HG03342 (cell line): ENCODE results near the gene CDH16.

ENCODE experiments used
- ATAC-seq: cut with Tn5 transposase; IDR thresholded peaks from one replicate; pipeline ENCODE4 v1.9.1; 2021; ENCODE audit warnings: mild to moderate bottlenecking, moderate library complexity; ENCODE audit not compliant: unreplicated experiment

CDH16 gene

GRCh38 chr16:66928702-66929388 lies 10.2 kb upstream of the CDH16 start:
- ATAC-seq: no peak

- ATAC-seq: no peak
Measured at GRCh38 chr16:66927918-66928649, 9.4 kb upstream of the CDH16 start.

- ATAC-seq: no peak
Measured at GRCh38 chr16:66926961-66927436, 8.3 kb upstream of the CDH16 start.

DNA sequence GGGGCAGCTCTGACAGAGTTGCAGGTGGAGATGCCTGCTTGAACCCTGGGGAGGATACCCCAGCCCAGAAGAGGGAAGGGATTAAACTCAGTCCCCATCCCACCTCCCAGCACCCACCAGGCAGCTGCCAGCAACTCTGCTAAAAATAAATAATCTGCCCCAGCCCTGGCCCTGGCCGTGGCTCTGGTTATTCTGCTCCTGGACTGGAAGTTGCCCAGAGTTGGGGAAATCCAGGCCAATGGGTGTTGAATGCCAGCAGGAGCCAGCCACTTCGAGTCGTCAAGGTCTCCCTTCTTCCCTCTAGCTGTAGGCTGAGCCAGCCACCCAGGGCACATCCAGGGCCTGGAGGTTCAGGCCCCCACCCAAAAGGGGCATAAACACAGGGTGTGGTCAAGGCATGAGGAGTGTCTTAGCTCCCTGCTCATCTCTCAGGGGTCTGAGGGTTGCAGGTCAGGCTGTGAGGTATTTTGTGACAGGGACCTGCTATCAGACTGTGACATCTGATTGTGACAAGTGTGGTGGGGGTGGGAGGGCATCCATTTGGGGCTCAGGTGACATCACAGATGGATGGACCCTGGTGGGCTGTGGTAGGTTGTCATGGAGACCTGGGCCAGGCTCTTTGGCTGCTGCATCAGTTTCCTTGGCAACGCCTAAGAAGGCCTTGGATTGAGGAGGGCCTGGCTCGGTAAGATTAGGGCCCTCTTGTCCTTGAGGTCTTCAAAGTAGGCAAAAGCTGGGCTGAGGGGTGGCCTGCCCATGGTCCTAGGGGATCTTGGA lies 7.7 kb upstream of the CDH16 start:
- ATAC-seq: no peak

- ATAC-seq: no peak
Measured at GRCh38 chr16:66925322-66925840, 6.7 kb upstream of the CDH16 start, which contains the start of gene RRAD. RRAD (minus strand) TSS chr16:66925535; CDS start chr16:66925179, 356 bp downstream.

DNA sequence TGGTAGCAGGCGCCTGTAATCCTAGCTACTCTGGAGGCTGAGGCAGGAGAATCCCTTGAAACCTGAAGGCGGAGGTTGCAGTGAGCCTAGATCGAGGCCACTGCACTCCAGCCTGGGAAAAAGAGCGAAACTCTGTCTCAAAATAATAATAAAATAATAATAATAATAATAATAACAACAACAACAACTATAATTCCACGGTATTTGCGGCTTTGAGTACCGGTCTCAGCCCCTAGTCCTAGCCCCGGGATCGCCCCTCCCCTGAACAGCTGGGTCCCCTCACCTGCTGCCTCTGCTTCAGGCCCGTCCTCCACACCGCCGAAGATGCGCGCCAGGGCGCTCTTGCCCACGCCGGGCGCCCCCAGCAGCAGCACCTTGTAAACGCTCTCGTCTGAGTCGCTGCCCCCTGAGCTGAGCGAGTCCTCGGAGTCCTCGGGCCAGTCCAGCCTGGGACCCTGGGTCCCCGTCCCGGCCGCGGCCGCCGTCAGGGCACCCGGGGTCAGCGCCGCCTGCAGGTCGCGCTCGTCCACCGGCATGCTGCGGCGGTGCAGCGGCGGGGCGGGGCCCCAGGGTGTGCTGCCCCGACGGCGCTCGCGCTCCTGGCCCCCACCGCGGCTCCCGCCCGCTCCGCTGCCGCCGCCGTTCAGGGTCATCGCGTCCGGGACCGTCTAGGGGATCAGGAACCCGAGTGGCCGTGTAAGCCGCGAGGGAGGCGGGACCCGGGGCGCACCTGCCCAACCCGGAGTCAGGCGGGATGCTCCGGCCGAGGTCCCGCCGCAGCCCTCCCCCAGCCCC lies 6.0 kb upstream of the CDH16 start:
- no peak for ATAC-seq

DNA sequence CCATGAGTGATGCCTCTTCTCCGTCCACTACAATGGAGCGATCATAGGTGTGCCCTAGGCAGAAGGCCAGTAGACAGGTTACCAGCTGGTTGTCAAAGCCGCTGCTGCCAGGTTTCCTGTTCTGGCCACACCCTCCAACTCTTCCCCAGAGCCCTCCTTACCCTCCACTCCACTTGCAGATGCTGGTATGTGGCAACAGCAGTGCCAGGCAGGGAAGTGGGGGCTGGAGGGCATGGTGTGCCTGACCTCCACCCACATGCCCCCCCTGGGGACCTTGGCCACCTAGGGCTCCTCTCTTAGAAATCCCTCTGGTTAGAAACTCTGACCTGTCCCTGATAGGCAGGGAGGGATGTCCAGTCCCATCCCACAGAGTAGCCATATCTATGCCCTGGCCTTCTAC lies 5.2 kb upstream of the CDH16 start:
- no peak for ATAC-seq

DNA sequence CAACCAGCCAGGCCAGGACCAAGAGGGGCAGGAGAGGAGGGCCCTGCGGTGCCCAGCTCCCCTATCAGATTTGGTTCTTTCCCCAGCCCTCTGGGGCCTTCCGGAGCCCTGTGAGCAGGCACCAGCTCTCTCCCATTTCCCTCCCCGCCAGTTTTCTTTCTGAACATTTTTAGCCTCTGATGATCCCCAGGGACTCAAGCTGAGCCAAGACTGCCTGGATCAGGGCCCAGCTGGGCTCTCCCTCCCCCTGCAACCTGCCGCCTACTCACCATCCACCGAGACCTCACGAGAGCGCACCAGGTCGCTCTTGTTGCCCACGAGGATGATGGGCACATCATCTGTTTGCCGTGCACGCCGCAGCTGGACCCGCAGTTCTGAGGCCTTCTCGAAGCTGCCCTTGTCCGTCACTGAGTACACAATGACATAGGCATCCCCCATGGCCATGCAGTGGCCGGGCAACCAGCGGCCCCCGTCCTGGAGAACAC lies 4.6 kb upstream of the CDH16 start:
- no peak for ATAC-seq

DNA sequence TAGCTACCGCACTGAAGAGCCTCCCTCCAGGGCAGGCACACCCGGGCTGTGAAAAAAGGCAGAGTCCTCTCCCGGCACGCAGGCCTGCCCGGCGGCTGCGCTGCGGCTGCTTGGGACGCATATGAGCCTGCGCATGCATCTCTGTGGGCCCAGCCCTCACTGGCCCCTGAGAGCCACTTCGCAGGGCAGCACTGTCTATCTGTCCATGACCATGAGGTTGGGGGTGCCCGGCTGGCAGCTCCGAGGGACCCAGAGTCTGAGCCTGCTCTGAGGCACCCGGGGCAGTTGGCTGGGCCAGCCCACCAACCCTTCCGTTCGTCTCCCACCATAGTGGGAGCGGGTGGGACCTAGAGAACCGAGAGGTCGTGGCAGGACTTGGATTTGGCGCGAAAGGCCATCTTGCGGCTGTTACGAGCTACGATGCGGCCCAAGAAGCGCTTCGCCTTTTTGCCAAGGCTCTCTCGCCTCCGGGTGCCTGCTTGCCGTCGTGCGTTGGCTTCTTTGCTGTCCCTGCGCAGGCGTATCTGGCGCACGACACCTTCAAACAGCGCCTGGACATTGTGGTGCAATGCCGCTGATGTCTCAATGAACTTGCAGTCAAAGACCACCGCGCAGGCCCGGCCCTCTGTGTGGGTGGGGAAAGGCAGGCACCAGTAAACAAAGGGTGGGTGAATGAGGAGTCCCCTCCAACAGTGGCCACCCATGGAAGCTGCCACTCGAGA lies 3.2 kb upstream of the CDH16 start:
- ATAC-seq: no peak

DNA sequence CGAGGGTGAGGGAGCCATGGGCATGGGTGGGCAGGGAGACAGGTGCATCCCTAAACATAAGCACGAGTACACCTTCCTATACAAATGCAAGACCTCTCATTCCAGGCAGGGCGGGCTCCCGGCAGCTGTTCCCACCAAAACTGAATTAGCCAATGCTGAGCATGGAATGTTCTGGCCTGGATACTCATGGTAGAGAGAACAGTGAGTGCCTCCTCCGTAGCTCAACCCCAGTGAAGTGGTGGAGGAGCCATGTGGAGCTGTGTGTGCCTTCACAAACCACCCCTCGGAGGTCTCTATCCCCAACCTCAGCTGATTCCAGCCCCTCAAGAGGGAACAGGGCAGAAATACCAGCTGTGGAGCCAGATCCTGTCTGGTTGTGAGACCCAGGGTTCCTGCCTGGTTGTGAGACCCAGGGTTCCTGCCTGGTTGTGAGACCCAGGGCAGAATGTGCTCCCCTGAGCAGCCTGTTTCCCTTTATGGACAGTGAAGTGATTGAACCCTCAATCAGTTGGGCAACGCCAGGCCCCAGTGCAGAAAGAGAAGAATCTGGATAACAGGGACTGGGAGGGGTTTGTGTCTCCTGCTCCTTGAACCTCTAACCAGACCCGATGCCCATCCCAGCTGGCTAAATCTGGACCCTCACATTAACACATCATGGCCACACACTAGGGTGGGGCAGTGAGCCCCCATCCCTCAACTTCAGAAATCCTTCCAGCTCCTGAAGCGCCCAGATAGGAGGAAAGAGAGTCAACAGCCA lies 2.4 kb upstream of the CDH16 start:
- no peak for ATAC-seq

- no peak for ATAC-seq
Measured at GRCh38 chr16:66920299-66920590, 1.6 kb upstream of the CDH16 start.

GRCh38 chr16:66919569-66920298 lies 1.0 kb upstream of the CDH16 start:
- no peak for ATAC-seq

GRCh38 chr16:66918355-66918754 lies 330 bp downstream of the CDH16 start:
- no peak for ATAC-seq

DNA sequence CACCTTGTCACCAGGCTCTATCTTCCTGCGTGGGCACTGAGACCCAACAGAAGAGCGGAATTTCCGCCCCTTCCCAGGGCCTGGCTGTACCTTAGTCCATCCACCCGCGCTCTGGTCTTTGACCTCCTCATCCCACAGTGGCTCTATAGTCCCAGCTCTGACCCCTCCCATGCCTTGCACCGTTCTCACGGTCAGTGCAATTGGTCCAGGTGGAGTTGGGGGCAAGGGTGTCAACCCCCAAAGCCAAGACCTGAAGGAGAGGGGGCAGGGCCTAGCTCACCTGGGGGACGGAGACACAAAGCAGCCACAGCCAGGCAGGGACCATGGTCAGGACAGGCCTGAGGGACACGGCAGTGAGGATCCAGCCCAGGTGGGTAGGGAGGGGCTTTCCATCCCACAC lies 944 bp downstream of the CDH16 start:
- no peak for ATAC-seq

DNA sequence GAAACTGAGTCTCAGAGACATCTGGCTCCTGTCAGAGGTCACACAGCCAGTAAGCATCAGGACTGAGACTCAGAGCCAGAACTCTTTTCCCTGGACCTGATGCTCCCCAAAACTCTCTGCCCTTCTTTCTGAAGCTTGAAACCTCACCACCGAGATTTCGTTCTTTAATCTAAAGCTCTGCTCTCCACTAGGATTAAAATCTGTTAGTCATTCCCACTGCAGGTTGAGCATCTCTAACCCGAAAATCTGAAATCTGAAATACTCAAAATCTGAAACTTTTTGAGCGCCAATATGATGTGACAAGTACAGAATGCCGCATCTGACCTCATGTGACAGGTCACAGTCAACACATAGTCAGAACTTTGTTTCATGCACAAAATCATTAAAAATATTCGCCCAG lies 2.2 kb downstream of the CDH16 start:
- ATAC-seq: no peak

DNA sequence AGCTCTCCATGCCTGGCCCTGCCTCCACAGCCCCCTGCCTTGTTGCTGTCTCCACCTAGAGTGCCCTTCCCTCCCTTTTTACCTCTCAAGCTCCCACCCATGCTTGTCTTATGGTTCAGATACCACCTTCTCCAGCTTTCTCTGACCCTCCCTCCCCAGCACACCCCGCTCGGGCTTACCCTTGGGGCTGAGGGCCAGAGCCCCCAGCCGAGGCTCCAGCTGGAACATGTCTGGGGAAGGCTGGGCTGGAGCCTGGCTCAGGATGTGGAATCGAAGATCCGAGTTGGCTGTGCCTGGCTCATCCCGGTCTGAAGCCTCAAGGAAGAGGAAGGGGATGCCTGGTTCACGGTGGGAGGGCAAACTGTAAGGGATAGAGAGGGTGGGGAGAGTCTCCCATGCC lies 3.6 kb downstream of the CDH16 start:
- no peak for ATAC-seq

- no peak for ATAC-seq
Measured at GRCh38 chr16:66914541-66914940, 4.1 kb downstream of the CDH16 start.

DNA sequence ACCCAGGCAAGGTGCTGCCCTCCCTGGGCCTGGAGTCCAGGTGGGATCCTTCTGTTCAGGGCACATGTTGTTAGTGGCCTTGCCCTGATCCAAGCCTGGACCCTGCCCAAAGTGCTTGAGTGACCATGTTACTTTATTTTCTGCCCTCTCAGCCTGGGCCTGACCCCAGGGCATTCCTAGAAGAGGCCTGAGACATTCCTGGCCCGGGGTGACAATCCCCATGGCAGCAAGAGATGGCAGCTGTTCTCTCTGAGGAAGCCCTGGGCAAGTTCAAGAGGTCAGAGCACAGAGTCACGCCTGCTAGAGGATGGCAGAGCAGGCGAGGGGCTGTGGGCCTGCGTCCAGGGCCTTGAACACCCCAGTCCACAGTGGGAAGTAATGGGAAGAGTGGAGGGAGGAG lies 5.0 kb downstream of the CDH16 start:
- no peak for ATAC-seq

DNA sequence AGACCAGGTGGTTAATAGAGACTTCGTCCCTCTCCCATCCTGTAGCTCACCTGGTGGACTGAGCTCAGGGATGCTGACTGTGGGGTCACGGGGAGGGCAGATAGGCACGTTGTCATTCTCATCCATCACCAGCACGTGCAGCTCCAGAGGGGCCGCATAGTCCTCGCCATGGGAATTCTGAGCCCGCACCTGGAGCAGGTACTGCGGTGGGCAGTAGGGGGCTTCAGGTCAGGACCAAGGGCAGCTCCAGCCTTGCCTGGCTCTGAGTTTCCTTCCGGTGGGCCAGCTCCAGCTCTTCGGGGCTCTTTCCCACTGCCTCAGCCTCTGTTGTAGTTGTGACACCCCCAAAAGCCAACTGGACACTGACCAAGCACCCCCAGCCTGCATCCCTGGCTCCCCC lies 5.6 kb downstream of the CDH16 start:
- ATAC-seq: no peak
